GM19238 (cell line): ENCODE data around the gene HEXIM2.

Experiments
- DNase-seq: peaks from one replicate; pipeline ENCODE4 v3.0.0; 2011; ENCODE audit warnings: low spot score; ENCODE audit not compliant: insufficient read length

The HEXIM2 gene

GRCh38 chr17:45143767-45144198 lies 17.9 kb upstream of the HEXIM2 start:
- no peak for DNase-seq

DNA sequence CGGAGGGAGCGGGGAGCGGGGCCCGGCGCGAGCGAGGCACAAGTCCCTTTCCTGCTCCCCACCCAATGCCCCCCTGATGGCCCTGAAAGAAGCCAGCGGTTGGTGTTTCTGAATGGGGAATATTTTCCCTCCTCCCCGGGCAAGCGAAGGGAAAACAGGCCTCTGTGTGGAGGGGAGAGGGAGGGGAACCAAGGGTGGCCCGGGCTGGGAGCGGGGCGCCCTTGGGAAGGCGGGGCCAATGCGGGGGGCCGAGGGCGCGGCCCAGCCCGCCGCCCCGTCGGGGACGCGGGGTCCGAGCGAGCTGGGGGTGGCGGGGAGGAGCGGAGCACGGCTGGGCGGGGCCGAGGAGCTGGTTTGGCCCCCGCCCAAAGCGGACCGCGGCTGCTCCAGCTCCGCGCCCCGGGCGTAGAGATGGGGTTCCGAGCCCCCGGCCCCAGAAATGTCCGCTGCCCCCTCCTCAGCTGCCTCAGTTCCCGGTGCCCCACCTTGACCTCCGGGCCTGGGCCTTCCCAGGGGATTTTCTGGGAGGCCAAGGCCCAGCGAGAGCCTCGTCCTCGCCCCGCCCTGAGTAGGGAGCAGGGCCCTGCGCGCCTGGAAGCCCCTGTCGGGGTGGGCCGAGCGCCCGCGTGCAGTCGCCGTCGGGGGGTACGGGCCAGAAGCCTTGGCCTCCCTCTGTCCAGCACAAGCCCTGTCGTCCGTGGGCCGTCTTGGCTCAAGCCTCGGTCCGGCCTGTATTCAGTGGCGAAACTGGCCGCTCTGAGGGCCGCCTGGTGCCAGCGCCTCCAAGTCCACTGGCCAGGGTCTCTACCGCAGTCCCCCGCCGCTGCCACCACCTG lies 17.3 kb upstream of the HEXIM2 start:
- DNase-seq: no peak

- DNase-seq: no peak
These were observed 16.7 kb upstream of the HEXIM2 start for GRCh38 chr17:45145035-45145389.

DNA sequence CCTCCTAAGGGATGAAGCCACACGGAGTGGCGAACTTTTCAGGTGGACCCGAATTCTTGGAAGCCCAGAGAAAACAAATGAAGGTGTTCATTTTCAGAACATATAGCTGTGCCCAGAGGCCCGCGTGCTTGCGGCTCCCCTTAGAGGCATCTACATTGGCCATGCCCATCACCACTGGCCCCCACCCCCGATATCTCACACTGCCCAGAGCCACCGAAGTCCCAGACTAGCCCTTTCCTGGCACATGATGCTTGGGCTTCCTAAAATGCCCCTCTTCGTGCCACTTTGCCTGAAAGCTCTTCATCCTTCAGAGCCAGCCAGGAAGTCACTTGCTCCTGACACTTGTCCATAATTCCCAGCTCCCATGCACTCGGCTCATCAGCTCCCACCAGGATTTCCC lies 15.5 kb upstream of the HEXIM2 start:
- no peak for DNase-seq

DNA sequence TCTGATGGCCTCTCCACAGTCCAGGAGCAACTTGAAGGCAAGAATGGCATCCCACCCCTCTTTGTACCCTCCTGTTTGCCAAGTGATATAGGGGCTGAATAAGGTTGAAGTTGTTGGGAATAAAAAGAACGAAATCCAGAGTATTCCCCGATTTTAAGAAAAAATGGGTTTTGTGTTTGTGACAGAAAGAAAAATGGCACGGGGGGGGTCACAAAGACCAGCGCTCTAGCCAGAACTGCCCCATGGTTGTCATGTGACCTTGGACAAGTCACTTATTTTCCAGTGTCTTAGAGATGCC lies 15.1 kb upstream of the HEXIM2 start:
- no peak for DNase-seq

GRCh38 chr17:45146890-45147580 lies 14.6 kb upstream of the HEXIM2 start:
- peak; percentile 60 for DNase-seq

- peak; percentile 59 for DNase-seq
These were observed 14.0 kb upstream of the HEXIM2 start for GRCh38 chr17:45147581-45148182.

DNA sequence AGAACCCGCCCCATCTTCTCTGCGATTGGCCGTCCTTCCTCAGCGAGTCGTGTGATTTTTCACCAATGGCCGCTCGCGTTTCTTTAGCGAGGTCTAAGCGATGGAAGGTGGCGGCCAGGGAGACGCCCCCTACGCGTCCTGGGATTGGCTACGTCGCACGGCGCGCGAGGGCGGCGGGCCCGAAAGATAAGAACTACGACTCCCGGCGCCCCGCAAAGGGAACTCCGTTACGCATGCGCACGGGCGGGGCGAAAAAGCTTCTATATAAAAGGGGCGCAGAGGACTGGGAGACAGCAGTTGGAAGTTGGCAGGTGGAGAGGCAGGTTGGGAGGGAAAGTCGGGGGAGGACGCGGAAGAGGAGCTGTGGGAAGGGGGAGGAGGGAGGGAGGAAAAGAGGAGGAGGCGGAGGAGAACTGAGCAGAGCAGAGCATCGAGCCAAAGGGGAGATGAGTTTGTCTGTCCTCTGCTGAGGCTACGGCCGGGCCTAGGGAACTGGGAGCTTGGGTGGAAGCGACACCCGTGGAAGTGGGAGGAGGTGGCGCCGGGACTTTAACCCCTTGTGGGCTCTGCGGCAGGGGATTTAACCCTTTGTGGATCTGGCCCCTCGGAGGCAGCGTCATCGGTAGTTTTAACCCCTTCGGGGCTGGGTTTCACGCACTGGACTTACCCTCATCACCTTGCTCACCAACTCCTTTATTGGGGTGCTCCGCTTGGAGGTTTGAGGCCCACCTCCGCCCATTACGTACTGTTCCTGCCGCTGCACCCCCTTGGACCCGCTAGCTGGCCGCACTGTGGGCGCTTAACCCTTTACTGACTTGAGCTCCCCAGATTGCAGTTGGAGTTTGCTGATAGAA lies 13.3 kb upstream of the HEXIM2 start, which contains the start of gene HEXIM1:
Gene HEXIM1, plus strand, starts transcription at position 293 of the 854 bp plus-strand sequence. CDS start 716 bp downstream, outside the sequence.
- DNase-seq: peak; percentile 95

- DNase-seq: peak; percentile 66
These were observed 12.5 kb upstream of the HEXIM2 start for GRCh38 chr17:45149037-45149668.

DNA sequence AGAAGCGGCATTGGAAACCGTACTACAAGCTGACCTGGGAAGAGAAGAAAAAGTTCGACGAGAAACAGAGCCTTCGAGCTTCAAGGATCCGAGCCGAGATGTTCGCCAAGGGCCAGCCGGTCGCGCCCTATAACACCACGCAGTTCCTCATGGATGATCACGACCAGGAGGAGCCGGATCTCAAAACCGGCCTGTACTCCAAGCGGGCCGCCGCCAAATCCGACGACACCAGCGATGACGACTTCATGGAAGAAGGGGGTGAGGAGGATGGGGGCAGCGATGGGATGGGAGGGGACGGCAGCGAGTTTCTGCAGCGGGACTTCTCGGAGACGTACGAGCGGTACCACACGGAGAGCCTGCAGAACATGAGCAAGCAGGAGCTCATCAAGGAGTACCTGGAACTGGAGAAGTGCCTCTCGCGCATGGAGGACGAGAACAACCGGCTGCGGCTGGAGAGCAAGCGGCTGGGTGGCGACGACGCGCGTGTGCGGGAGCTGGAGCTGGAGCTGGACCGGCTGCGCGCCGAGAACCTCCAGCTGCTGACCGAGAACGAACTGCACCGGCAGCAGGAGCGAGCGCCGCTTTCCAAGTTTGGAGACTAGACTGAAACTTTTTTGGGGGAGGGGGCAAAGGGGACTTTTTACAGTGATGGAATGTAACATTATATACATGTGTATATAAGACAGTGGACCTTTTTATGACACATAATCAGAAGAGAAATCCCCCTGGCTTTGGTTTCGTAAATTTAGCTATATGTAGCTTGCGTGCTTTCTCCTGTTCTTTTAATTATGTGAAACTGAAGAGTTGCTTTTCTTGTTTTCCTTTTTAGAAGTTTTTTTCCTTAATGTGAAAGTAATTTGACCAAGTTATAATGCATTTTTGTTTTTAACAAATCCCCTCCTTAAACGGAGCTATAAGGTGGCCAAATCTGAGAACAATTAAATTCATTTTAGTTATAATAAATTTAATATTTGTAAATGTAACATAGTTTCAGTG lies 11.7 kb upstream of the HEXIM2 start:
- no peak for DNase-seq

GRCh38 chr17:45150911-45151809 lies 10.5 kb upstream of the HEXIM2 start:
- no peak for DNase-seq

- DNase-seq: no peak
These were observed 6.6 kb upstream of the HEXIM2 start for GRCh38 chr17:45155029-45155428.

- no peak for DNase-seq
These were observed 6.2 kb upstream of the HEXIM2 start for GRCh38 chr17:45155483-45155882.

GRCh38 chr17:45156242-45156641 lies 5.4 kb upstream of the HEXIM2 start:
- DNase-seq: no peak

- peak; percentile 39 for DNase-seq
These were observed 1.0 kb upstream of the HEXIM2 start for GRCh38 chr17:45160447-45161287.

GRCh38 chr17:45162025-45162687 lies 481 bp downstream of the HEXIM2 start:
- DNase-seq: no peak

GRCh38 chr17:45164734-45165269 lies 3.1 kb downstream of the HEXIM2 start:
- no peak for DNase-seq
